ENCODE data around the gene SEPTIN7.

SEPTIN7 gene

DNA sequence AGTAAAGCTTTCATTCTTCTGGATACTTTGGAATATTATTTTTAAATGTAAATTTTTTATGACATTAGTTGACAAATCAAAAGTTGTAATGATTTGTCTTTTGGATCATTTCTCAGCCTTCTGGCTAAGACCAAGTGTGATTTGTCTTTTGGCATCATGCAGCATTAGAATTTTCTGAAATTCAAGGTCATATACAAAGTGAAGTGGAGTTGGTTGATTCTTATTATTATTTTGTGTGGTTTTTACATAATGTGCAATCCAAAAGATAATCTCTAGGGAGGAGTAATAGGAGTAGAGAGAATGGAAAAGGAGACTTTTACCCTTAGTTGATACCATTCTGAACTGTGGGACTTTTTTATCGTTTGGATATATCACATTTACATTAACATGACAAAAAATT is 24.2 kb upstream of the SEPTIN7 start:
- H3K27me3 ChIP-seq (ENCODE audit: control insufficient read depth, insufficient read depth, low read length), result no peaks in the 10 kb centered on the region
- no peaks in the 10 kb centered on the region for H3K79me2 ChIP-seq
- TF ChIP-seq, protein P1, sequence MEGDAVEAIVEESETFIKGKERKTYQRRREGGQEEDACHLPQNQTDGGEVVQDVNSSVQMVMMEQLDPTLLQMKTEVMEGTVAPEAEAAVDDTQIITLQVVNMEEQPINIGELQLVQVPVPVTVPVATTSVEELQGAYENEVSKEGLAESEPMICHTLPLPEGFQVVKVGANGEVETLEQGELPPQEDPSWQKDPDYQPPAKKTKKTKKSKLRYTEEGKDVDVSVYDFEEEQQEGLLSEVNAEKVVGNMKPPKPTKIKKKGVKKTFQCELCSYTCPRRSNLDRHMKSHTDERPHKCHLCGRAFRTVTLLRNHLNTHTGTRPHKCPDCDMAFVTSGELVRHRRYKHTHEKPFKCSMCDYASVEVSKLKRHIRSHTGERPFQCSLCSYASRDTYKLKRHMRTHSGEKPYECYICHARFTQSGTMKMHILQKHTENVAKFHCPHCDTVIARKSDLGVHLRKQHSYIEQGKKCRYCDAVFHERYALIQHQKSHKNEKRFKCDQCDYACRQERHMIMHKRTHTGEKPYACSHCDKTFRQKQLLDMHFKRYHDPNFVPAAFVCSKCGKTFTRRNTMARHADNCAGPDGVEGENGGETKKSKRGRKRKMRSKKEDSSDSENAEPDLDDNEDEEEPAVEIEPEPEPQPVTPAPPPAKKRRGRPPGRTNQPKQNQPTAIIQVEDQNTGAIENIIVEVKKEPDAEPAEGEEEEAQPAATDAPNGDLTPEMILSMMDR (IDR thresholded peaks at IDR 0.05), result no peak
- no peak overlapping the region for H2AFZ ChIP-seq
- H3K27ac ChIP-seq, result no peak overlapping the region
- no peak overlapping the region for H3K9ac ChIP-seq
- H3K36me3 ChIP-seq (ENCODE audit: control insufficient read depth, insufficient read depth, low read length), result no peaks in the 10 kb centered on the region
- H3K4me1 ChIP-seq, result no peaks in the 10 kb centered on the region
- H3K9me3 ChIP-seq (ENCODE audit: control insufficient read depth, low read length), result no peaks in the 10 kb centered on the region
- no peak overlapping the region for H3K4me3 ChIP-seq (ENCODE audit: low read depth, low read length)
- H3K4me2 ChIP-seq (ENCODE audit: low read length), result no peak overlapping the region

DNA sequence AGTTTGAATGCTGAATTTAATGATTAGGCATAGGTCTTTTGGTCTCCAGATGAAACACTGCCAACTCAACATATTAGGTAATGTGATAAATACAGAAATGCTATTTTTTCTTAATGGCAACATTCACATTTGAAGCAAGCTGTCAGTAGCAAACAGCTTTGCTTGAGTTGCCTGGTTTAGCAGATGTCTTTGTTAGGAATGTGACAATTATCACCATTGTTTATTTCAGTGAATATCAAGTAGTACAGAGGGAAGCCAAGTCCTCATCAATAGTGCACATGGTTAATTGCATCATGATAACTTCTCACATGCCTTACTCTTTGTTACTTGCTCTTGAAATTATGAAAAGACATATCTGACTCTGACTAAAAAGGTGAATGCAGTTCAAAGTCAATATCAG is 23.7 kb upstream of the SEPTIN7 start:
- no peaks in the 10 kb centered on the region for H3K27me3 ChIP-seq (ENCODE audit: control insufficient read depth, insufficient read depth, low read length)
- no peaks in the 10 kb centered on the region for H3K9me3 ChIP-seq (ENCODE audit: control insufficient read depth, low read length)
- no peak overlapping the region for H3K4me3 ChIP-seq (ENCODE audit: low read depth, low read length)
- no peaks in the 10 kb centered on the region for H3K79me2 ChIP-seq
- no peak overlapping the region for H3K9ac ChIP-seq
- H2AFZ ChIP-seq, result no peak overlapping the region
- TF ChIP-seq, protein P1 (IDR thresholded peaks at IDR 0.05), result no peak
- no peak overlapping the region for H3K27ac ChIP-seq
- no peak overlapping the region for H3K4me2 ChIP-seq (ENCODE audit: low read length)
- no peaks in the 10 kb centered on the region for H3K36me3 ChIP-seq (ENCODE audit: control insufficient read depth, insufficient read depth, low read length)
- no peaks in the 10 kb centered on the region for H3K4me1 ChIP-seq

DNA sequence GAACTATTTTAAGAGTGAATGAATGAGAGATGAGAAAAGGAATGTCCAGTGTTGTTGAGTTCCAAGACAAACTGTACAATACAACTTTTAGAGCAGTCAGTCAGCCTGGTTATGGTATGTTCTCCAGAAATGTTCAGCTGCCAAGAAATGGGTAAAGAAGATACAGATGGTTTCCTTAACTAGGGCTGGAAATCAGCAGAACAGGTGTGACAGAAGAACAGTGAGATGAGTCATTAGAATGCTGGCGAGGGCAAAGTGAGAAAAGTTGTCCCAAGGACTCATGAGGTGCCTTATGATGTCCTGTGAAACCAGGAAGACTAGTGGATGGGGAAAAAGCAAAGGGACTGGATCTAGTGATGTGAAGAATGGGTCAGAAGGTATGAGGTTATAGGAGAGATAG is 20.8 kb upstream of the SEPTIN7 start:
- no peaks in the 10 kb centered on the region for H3K27me3 ChIP-seq (ENCODE audit: control insufficient read depth, insufficient read depth, low read length)
- TF ChIP-seq, protein P1 (IDR thresholded peaks at IDR 0.05), result no peak
- H3K4me1 ChIP-seq, result no peaks in the 10 kb centered on the region
- H2AFZ ChIP-seq, result no peak overlapping the region
- no peaks in the 10 kb centered on the region for H3K36me3 ChIP-seq (ENCODE audit: control insufficient read depth, insufficient read depth, low read length)
- no peak overlapping the region for H3K4me2 ChIP-seq (ENCODE audit: low read length)
- H3K9me3 ChIP-seq (ENCODE audit: control insufficient read depth, low read length), result no peaks in the 10 kb centered on the region
- H3K9ac ChIP-seq, result no peak overlapping the region
- no peak overlapping the region for H3K27ac ChIP-seq
- no peak overlapping the region for H3K4me3 ChIP-seq (ENCODE audit: low read depth, low read length)
- no peaks in the 10 kb centered on the region for H3K79me2 ChIP-seq

DNA sequence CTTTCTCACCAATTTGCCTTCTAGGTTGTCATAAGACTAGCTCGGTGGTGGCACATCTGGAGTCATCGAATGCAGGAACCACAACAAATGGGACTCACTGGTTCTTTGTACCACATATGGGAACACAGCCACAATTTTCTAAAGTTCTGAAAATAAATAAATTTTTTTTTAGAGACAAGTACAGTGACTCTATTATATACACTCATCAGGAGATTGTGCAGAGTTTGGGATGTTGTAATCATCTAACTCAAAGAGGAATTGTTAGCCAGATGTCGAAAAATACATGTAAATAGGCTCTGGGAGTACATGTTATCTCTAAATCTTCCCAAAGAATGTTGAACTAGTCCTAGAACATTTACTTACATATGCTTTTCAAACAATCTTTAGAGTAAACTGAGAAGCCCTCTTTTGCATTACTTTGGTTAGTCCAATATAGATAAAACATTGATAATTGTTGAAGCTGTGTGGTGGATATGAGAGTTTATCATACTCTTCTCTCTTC is 19.6 kb upstream of the SEPTIN7 start:
- H3K27ac ChIP-seq, result no peak overlapping the region

More for the DNA sequence above, 19.6 kb upstream of the SEPTIN7 start:
- Histone ChIP-seq H3K79me2 (no peaks in the 10 kb centered on the region), H3K36me3 (ENCODE audit: control insufficient read depth, insufficient read depth, low read length) (no peaks in the 10 kb centered on the region), H3K9ac (no peak overlapping the region), H3K4me2 (ENCODE audit: low read length) (no peak overlapping the region), H2AFZ (no peak overlapping the region), H3K27me3 (ENCODE audit: control insufficient read depth, insufficient read depth, low read length) (no peaks in the 10 kb centered on the region), H3K4me3 (ENCODE audit: low read depth, low read length) (no peak overlapping the region), H3K4me1 (no peaks in the 10 kb centered on the region), H3K9me3 (ENCODE audit: control insufficient read depth, low read length) (no peaks in the 10 kb centered on the region)
- TF ChIP-seq, protein P1 (IDR thresholded peaks at IDR 0.05), result no peak
